ENCODE results near the gene ZNF768.

- TF ChIP-seq, protein P1, sequence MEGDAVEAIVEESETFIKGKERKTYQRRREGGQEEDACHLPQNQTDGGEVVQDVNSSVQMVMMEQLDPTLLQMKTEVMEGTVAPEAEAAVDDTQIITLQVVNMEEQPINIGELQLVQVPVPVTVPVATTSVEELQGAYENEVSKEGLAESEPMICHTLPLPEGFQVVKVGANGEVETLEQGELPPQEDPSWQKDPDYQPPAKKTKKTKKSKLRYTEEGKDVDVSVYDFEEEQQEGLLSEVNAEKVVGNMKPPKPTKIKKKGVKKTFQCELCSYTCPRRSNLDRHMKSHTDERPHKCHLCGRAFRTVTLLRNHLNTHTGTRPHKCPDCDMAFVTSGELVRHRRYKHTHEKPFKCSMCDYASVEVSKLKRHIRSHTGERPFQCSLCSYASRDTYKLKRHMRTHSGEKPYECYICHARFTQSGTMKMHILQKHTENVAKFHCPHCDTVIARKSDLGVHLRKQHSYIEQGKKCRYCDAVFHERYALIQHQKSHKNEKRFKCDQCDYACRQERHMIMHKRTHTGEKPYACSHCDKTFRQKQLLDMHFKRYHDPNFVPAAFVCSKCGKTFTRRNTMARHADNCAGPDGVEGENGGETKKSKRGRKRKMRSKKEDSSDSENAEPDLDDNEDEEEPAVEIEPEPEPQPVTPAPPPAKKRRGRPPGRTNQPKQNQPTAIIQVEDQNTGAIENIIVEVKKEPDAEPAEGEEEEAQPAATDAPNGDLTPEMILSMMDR (IDR thresholded peaks at IDR 0.05), result no peak
- TF ChIP-seq POLR2A (IDR thresholded peaks at IDR 0.05) (no peak), POLR2AphosphoS5 (IDR thresholded peaks at IDR 0.05) (no peak)
Observed at GRCh38 chr16:30556125-30556473, 29.7 kb upstream of the ZNF768 start.

Measured in breast epithelium (tissue), 3 donors.